SK-N-SH (cell line): ENCODE measurements around the gene GPR15LG. TPM values are rescaled to one million over a fixed set of nuclear protein-coding genes. Genes with fewer than 3 reads are reported as not detected.

ENCODE experiments used
- CTCF ChIA-PET: fragments of 300-600, 350-600 bp; formaldehyde crosslinking; extraction: SDS; loops from one replicate; lab custom pipeline; 2021; lab: Yijun Ruan, JAX
- POLR2A ChIA-PET: fragments of 350-600 bp; sonication (Branson Sonifier 250); formaldehyde crosslinking; extraction: SDS; loops from one replicate; lab custom pipeline; 2020; ENCODE audit warnings: antibody characterized with exemption, inconsistent platforms; lab: Yijun Ruan, JAX
- DNase-seq: peaks from one replicate; pipeline ENCODE4 v3.0.0; 2012
- H2AFZ ChIP-seq: fragments of 200-600 bp; sonication (generic); 2 replicates; pipeline ENCODE4 v1.8.1; 2016; ENCODE audit warnings: antibody characterized with exemption, mild to moderate bottlenecking, low read depth
- H3F3A ChIP-seq: fragments of 200-600 bp; sonication (generic); replicated peaks from 2 replicates; pipeline ENCODE3; 2016; ENCODE audit warnings: antibody characterized with exemption, mild to moderate bottlenecking; ENCODE audit not compliant: insufficient read depth
- H3K27ac ChIP-seq, 2 experiments: fragments of 200-500 bp in 1 of 2; fragments of 200-600 bp in 1 of 2; sonication (Bioruptor generic) in 1 of 2; sonication (generic), shearing (Covaris generic) in 1 of 2; 2 replicates each; pipeline versions ENCODE4 v1.5.1 to v1.6.1; 2014 to 2016; ENCODE audit warnings: low read depth in 2 of 2, inconsistent platforms in 1 of 2, low read length in 1 of 2, mild to moderate bottlenecking in 1 of 2, mixed read lengths in 1 of 2
- H3K27me3 ChIP-seq: fragments of 200-600 bp; sonication (generic), shearing (Covaris generic); 2 replicates; pipeline ENCODE4 v1.6.1; 2016; ENCODE audit warnings: mixed run types; ENCODE audit not compliant: insufficient read depth
- H3K36me3 ChIP-seq, 2 experiments: fragments of 200-500 bp in 1 of 2; fragments of 200-600 bp in 1 of 2; sonication (Bioruptor generic) in 1 of 2; sonication (generic) in 1 of 2; replicated peaks in 1 of 2; 2 replicates each; pipeline versions ENCODE3 to v1.5.1; 2014 to 2016; ENCODE audit warnings: low read length in 1 of 2, mild to moderate bottlenecking in 1 of 2; ENCODE audit not compliant: insufficient read depth in 2 of 2, control insufficient read depth in 1 of 2
- H3K4me1 ChIP-seq, 2 experiments: fragments of 200-500 bp in 1 of 2; fragments of 200-600 bp in 1 of 2; sonication (Bioruptor generic) in 1 of 2; sonication (generic), shearing (Covaris generic) in 1 of 2; 2 replicates each; pipeline versions ENCODE4 v1.5.1 to v1.6.1; 2014 to 2016; ENCODE audit warnings: low read depth in 1 of 2, low read length in 1 of 2, mixed run types in 1 of 2; ENCODE audit not compliant: insufficient read depth in 2 of 2, control insufficient read depth in 1 of 2
- H3K4me2 ChIP-seq: fragments of 200-600 bp; sonication (generic), shearing (Covaris generic); 2 replicates; pipeline ENCODE4 v1.6.1; 2017; ENCODE audit warnings: mixed run types
- H3K4me3 ChIP-seq, 2 experiments: fragments of 200-500 bp in 1 of 2; fragments of 200-600 bp in 1 of 2; sonication (Bioruptor generic) in 1 of 2; sonication (generic), shearing (Covaris generic) in 1 of 2; 2 replicates each; pipeline versions ENCODE4 v1.5.1 to v1.8.1; 2014 to 2016; ENCODE audit warnings: low read depth in 2 of 2, inconsistent platforms in 1 of 2, low read length in 1 of 2, mild to moderate bottlenecking in 1 of 2, mixed read lengths in 1 of 2, moderate library complexity in 1 of 2
- H3K79me2 ChIP-seq: fragments of 200-600 bp; sonication (generic); 2 replicates; pipeline ENCODE4 v1.8.1; 2017; ENCODE audit warnings: mild to moderate bottlenecking; ENCODE audit not compliant: insufficient read depth
- H3K9ac ChIP-seq: fragments of 200-600 bp; sonication (generic); 2 replicates; pipeline ENCODE4 v1.6.1; 2017; ENCODE audit warnings: mixed run types
- H3K9me2 ChIP-seq: fragments of 200-600 bp; sonication (generic); 2 replicates; pipeline ENCODE4 v1.6.1; 2017; ENCODE audit warnings: mixed run types
- H3K9me3 ChIP-seq: fragments of 200-600 bp; sonication (generic); 2 replicates; pipeline ENCODE4 v1.6.1; 2017; ENCODE audit warnings: mixed run types, mild to moderate bottlenecking, moderate library complexity
- H4K20me1 ChIP-seq: fragments of 200-600 bp; sonication (generic); 2 replicates; pipeline ENCODE4 v1.6.1; 2017; ENCODE audit warnings: mild to moderate bottlenecking, mixed run types; ENCODE audit not compliant: insufficient read depth
- CHD2 ChIP-seq: fragments of 150-350 bp; IDR thresholded peaks from 2 replicates; pipeline ENCODE4 v1.6.1; 2018; ENCODE audit warnings: low read length; ENCODE audit not compliant: partially characterized antibody
- ELF1 ChIP-seq: IDR thresholded peaks from 2 replicates; pipeline ENCODE4 v1.4.0; 2012
- EZH2phosphoT487 ChIP-seq: fragments of 200-600 bp; sonication (generic); IDR thresholded peaks from 2 replicates; pipeline ENCODE4 v1.6.1; 2017; ENCODE audit warnings: low read depth, mixed run types, mild to moderate bottlenecking, antibody characterized with exemption, moderate library complexity, borderline replicate concordance
- FOXJ3 ChIP-seq: sonication (generic); formaldehyde crosslinking; IDR thresholded peaks from 2 replicates; pipeline ENCODE4 v1.5.1; 2020; ENCODE audit warnings: mild to moderate bottlenecking, missing genetic modification reagents
- JUND ChIP-seq: IDR thresholded peaks from 2 replicates; pipeline ENCODE4 v1.4.0; 2012
- RAD21 ChIP-seq: IDR thresholded peaks from 2 replicates; pipeline ENCODE4 v1.6.1; 2012; ENCODE audit warnings: mild to moderate bottlenecking, low read length
- RFX5 ChIP-seq: IDR thresholded peaks from 2 replicates; pipeline ENCODE4 v1.6.1; 2012; ENCODE audit warnings: mild to moderate bottlenecking, improper control_type of control experiment, low read length
- RXRA ChIP-seq: IDR thresholded peaks from 2 replicates; pipeline ENCODE4 v1.4.0; 2012; ENCODE audit warnings: low read depth, mild to moderate bottlenecking, borderline replicate concordance
- YY1 ChIP-seq: IDR thresholded peaks from 2 replicates; pipeline ENCODE4 v1.4.0; 2012; ENCODE audit warnings: low read depth, mild to moderate bottlenecking
- WGBS: methylation state at CpG from one replicate; pipeline ENCODE4 v1.1.6; 2017; ENCODE audit warnings: low lambda C conversion rate; 5-methylcytosine and 5-hydroxymethylcytosine counted together
- polyA plus RNA-seq, 3 experiments: library from polyadenylated mRNA; depleted of rRNA; stranded (reverse); fragments of >200 nt; gene quantifications; 2 replicates each; pipeline ENCODE4 v1.2.3, GENCODE V29; 2012
- TF ChIP-seq, protein P1 (sequence below): IDR thresholded peaks from 2 replicates; pipeline ENCODE4 v1.6.1; 2012; ENCODE audit warnings: mild to moderate bottlenecking, low read depth, low read length, moderate library complexity

Gene GPR15LG
- polyA plus RNA-seq, 1 of the 3 experiments (the other 2 are of a cell fraction), result not detected

GRCh38 chr10:84224411-84225028, 50.9 kb downstream of the GPR15LG start:
- no peak overlapping the region for H3K9ac ChIP-seq
- H2AFZ ChIP-seq, result no peak overlapping the region
- H3K4me2 ChIP-seq, result no peak overlapping the region
- no peaks in the 10 kb centered on the region for H3K9me2 ChIP-seq
- DNase-seq, result no peak
- H3K27me3 ChIP-seq, result no peaks in the 10 kb centered on the region
- CTCF ChIA-PET, result no interaction called here
- H3K4me3 ChIP-seq, result no peak overlapping the region
- POLR2A ChIA-PET, result no interaction called here
- WGBS, result 31% methylated on average over 5 of the region's 6 CpGs
- H3K79me2 ChIP-seq, result no peaks in the 10 kb centered on the region
- H3K4me1 ChIP-seq, result no peaks in the 10 kb centered on the region; a peak in 1 of 4 replicates
- H4K20me1 ChIP-seq, result no peaks in the 10 kb centered on the region
- H3K36me3 ChIP-seq, result no peaks in the 10 kb centered on the region
- no peaks in the 10 kb centered on the region for H3F3A ChIP-seq
- no peak overlapping the region for H3K27ac ChIP-seq
- no peak for TF ChIP-seq EZH2phosphoT487
- TF ChIP-seq, protein P1, sequence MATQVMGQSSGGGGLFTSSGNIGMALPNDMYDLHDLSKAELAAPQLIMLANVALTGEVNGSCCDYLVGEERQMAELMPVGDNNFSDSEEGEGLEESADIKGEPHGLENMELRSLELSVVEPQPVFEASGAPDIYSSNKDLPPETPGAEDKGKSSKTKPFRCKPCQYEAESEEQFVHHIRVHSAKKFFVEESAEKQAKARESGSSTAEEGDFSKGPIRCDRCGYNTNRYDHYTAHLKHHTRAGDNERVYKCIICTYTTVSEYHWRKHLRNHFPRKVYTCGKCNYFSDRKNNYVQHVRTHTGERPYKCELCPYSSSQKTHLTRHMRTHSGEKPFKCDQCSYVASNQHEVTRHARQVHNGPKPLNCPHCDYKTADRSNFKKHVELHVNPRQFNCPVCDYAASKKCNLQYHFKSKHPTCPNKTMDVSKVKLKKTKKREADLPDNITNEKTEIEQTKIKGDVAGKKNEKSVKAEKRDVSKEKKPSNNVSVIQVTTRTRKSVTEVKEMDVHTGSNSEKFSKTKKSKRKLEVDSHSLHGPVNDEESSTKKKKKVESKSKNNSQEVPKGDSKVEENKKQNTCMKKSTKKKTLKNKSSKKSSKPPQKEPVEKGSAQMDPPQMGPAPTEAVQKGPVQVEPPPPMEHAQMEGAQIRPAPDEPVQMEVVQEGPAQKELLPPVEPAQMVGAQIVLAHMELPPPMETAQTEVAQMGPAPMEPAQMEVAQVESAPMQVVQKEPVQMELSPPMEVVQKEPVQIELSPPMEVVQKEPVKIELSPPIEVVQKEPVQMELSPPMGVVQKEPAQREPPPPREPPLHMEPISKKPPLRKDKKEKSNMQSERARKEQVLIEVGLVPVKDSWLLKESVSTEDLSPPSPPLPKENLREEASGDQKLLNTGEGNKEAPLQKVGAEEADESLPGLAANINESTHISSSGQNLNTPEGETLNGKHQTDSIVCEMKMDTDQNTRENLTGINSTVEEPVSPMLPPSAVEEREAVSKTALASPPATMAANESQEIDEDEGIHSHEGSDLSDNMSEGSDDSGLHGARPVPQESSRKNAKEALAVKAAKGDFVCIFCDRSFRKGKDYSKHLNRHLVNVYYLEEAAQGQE, result peak; percentile 89
- H3K9me3 ChIP-seq, result no peaks in the 10 kb centered on the region

DNA sequence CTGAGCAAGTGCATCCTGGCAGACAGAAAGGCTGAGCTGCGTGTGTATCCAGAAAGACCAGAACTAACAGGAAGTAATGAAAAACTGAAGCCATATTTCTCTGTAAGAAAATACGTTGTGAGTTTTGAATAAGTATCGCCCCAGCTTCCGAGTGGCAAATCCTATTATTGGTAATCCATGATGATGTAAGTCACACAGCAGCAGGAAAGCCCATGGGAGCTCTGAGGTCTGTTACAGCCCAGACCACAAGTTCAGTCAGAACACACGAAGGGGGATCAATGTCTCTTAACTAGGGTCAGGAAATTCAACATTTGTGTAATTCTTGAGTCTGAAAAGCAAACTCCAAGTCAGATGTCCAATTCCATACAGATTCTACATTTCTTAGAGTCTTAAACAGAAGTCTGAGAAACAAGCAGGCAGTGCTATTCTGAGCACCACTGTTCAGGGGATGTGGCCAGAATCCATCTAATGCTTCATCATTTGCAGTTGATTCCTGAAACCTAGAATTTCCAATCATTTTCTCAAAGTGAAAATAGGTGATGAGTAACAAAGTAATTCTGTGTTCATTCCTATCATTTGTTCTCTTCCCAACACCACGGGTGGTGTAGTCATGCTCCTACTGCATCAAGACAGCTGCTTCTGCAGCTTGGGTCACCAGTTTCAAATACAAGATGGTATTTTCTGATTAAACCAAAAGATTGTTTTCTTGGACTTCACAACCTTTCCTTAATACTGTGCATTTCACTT, 52.0 kb downstream of the GPR15LG start, which contains the start of gene LRIT2:
Gene LRIT2 (minus strand): TSS at position 118 of the 747 bp plus-strand sequence. CDS start 24 bp downstream, at position 94.
- TF ChIP-seq JUND, result no peak
- no peak for TF ChIP-seq CHD2
- TF ChIP-seq FOXJ3 (CRISPR knock-in tag), result no peak
- no peak for TF ChIP-seq RFX5
- no peak for TF ChIP-seq ELF1
- no peak for TF ChIP-seq RXRA
- TF ChIP-seq YY1, result no peak
- no peak for TF ChIP-seq RAD21
- H2AFZ ChIP-seq, result no peak within 1 kb of the TSS
- H3K9me2 ChIP-seq, result no peaks in the 10 kb centered on the region
- CTCF ChIA-PET, result no interaction called here
- 10% methylated on average over 6 of the region's 6 CpGs for WGBS
- no peak within 1 kb of the TSS for H3K4me2 ChIP-seq
- no peaks in the 10 kb centered on the region for H3K36me3 ChIP-seq
- no peak within 1 kb of the TSS for H3K27ac ChIP-seq
- no peaks in the 10 kb centered on the region for H4K20me1 ChIP-seq
- no peaks in the 10 kb centered on the region for H3K9me3 ChIP-seq
- DNase-seq, result no peak
- H3K27me3 ChIP-seq, result no peaks in the 10 kb centered on the region
- H3K79me2 ChIP-seq, result no peaks in the 10 kb centered on the region
- no peaks in the 10 kb centered on the region; a peak in 1 of 4 replicates for H3K4me1 ChIP-seq
- H3K4me3 ChIP-seq, result no peak within 1 kb of the TSS
- no peak within 1 kb of the TSS for H3K9ac ChIP-seq
- no peaks in the 10 kb centered on the region for H3F3A ChIP-seq
- POLR2A ChIA-PET, result no interaction called here
